Muscle of back (tissue), 13 donors: ENCODE results near the gene RPGRIP1. TPM values are rescaled to one million over a fixed set of nuclear protein-coding genes. Genes with fewer than 3 reads are reported as not detected.
A peak's percentile ranks its signal among the peaks of the same experiment; 100 is the strongest.
"Not testable (repeated sequence)": the region's sequence is repeated elsewhere in the genome, so short reads cannot be mapped to it uniquely, and the experiment has no call there.

Experiments used
- DNase-seq, 3 donors: peaks; one replicate each; pipeline versions ENCODE4 v3.0.0 to v3.0.0-alpha.2; 2013
- long read RNA-seq, 9 donors: transcript quantifications; one replicate each; lab custom pipeline, GENCODE V29; 2026
- polyA plus RNA-seq, 10 donors: library from polyadenylated mRNA; unstranded; fragments of 120-200 nt; gene quantifications; one replicate each; pipeline ENCODE4 v1.2.1, GENCODE V29; 2013; ENCODE audit not compliant: insufficient read length in 10 of 10

Gene RPGRIP1
- polyA plus RNA-seq: 1 to 10 TPM in 1 of 10 donors, under 1 TPM in 9; 0.20 to 1.1 (median 0.49) TPM
- long read RNA-seq, donor 1, partial matches to known transcripts: 14 of 14 reads
- long read RNA-seq, donor 1, other reads (novel, unspliced or antisense): 0 of 14 reads
- long read RNA-seq, donor 2: 0 reads
- long read RNA-seq, donor 3: 0 reads
- long read RNA-seq, donor 4, partial matches to known transcripts: 55 of 55 reads
- long read RNA-seq, donor 4, other reads (novel, unspliced or antisense): 0 of 55 reads
- long read RNA-seq, donor 5: 0 reads
- long read RNA-seq, donor 6: 0 reads
- long read RNA-seq, donor 7: 0 reads
- long read RNA-seq, donor 8, partial matches to known transcripts: 53 of 53 reads
- long read RNA-seq, donor 8, other reads (novel, unspliced or antisense): 0 of 53 reads
- long read RNA-seq, donor 9: 0 reads

DNA sequence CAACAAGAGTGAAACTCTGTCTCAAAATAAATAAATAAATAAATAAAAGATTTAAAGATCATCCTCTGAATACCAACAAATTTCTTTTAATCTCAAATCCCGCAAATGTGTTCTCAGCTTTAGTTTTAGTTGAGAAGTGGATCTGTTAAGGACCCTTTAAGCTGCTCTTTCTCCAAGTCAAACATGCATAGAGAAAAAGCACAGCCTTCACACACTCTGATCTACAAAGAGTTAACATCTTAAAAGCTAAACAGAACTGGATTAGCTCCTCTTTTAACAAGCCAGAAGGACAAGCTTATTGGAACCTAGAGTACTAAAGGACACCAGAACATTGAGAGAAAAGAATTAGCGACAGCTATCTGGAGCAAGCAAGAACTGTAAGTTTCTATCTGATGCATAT lies at the start of gene RPGRIP1:
Gene RPGRIP1, plus strand, starts transcription at position 301 of the 400 bp plus-strand sequence. CDS start 7,894 bp downstream, outside the sequence.
- DNase-seq: no peak

DNA sequence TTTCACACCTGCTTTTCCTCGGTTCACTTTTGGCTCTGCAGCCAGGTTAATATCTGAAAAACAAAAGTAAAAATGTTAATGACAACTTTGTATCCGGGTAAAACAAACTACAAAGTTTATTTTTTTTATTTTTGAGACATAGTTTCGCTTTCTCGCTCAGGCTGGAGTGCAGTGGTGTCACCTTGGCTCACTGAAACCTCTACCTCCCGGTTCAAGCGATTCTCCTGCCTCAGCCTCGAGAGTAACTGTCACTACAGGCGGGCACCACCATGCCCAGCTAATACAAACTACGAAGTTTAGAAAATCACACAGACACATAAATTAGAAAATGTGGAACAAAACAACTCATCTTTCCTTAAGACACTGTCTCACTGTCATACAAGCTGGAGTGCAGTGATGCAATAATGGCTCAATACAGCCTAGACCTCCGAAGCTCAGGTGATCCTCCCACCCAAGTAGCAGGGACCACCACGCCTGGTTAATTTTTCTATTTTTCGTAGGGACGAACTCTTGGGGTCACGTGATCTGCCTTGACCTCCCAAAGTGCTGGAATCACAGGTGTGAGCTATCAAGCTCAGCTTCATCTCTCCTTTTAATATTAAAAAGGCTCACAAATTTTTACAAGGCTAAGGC lies 48.7 kb upstream of the RPGRIP1 start:
- no peak for DNase-seq

DNA sequence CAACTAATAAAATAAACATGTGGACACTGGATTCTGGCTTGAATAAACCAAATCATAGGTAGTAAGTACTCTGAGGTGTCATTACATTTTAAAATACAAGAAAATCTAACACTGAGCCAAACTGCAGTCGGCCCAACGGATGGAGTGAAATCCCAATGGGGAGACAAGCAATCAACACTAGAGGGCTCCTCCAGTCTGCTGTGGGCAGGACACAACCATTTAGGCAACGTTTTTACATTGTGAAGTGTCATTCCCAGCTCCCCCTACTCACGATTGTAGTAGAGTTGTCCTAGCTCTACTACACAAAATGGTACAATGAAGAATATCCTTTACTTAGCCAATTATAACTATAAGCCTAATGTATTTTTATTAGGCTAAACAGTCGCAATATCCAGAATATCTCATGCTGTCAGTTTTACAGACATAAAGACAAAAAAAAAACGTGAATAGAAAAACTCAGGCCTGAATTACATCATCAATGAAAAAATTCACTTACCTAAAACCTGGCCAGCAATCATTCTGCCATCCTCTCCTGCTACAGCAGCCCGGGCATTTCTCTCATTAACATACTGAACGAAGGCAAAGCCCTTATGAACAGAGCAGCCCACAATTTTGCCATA lies 46.3 kb upstream of the RPGRIP1 start:
- no peak for DNase-seq

DNA sequence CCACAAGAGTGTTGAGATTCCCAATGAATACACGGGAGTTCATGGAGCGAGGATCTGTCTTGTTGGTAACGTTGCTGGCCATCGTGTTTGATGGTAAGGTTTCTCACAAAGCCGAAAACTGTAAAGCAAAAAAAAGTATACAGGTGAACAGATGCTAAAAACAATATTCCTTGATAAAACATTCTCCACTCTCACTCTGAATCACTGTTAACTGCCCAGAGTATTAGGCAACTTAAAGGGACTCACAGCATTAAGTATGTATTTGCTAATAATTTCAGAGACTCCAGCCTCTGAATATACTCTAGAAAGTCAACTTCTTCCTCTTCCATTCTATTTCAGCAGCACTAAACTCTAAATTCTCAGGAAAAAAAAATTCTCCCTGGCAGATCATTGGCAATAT lies 45.8 kb upstream of the RPGRIP1 start:
- no peak for DNase-seq

DNA sequence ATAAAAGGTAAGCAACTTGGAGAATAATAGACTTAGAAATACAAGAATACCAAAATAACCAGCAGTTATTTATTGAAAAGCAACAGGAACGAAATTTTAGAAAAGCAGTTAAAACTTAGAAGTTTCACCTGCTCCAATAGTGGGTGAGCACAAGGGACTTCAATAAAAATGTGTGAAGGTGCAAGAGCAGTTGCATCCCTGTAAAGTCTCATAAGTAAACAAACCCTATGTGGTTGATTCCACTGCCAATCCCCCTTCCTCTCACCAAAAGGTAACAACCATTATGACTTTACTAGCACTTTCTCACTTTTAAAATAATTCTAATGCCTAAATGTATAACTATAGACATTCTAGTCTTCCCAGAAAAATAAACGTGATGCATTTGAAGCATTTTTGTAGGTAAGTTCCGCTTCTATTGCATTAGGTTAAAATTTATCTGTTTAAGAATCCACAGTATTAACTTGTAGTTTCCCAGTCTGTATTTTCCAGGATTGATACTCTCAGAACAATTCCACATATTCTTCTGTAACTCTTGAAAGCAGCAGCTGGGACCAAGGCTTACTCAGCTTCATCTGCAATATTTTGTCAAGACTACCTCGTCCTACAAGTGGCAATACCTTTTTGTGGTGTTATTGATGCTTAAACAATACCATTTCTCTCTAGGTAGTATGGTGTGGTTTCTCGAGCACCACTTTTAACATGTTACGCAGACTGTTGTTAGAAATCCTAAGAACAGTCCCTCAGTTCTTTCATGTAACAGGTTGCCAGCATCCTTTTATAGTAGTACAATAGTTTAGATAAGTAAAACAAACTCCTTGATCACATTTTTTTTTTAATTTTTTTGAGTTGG lies 42.7 kb upstream of the RPGRIP1 start:
- no peak for DNase-seq

DNA sequence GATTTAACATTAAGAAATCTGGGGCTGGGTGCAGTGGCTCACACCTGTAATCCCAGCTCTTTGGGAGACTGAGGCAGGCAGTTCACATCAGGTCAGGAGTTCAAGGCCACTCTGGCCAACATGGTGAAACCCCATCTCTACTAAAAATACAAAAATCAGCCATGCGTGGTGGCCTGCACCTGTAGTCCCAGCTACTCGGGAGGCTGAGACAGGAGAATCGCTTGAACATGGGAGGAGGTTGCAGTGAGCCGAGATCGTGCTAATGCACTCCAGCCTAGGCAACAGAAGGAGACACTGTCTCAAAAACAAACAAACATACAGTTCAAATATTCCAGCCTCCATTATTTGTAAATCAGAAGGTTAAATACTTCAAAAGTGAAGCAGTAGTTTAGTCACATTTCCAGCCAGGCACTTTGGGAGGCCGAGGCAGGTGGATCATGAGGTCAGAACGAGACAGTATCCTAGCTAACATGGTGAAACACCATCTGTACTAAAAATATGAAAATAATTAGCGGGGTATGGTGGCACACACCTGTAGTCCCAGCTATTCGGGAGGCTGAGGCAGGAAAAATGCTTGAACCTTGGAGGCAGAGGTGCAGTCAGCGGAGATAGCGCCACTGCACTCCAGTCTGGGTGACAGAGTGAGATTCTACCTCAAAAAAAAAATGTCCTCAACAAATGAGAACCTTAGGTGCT lies 40.9 kb upstream of the RPGRIP1 start:
- no peak for DNase-seq

DNA sequence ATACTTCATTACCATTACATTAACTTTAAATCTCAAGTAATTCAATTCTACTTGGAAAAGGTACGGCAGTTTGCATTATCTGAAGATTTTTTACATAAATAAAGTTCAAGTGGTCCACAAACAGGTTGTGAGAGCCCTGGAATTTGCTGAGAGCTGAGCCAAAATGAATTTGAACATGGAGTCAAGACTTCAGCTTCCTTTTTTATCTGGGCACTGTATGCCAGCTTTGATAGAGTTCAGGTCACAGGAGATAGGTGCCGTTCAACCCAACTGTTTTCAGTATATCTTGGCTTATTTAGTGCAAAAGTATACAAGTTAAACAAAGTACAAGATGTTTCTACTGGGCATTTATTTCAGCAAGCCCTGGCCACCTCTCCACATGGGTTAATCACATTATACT lies 39.5 kb upstream of the RPGRIP1 start:
- DNase-seq: no peak

DNA sequence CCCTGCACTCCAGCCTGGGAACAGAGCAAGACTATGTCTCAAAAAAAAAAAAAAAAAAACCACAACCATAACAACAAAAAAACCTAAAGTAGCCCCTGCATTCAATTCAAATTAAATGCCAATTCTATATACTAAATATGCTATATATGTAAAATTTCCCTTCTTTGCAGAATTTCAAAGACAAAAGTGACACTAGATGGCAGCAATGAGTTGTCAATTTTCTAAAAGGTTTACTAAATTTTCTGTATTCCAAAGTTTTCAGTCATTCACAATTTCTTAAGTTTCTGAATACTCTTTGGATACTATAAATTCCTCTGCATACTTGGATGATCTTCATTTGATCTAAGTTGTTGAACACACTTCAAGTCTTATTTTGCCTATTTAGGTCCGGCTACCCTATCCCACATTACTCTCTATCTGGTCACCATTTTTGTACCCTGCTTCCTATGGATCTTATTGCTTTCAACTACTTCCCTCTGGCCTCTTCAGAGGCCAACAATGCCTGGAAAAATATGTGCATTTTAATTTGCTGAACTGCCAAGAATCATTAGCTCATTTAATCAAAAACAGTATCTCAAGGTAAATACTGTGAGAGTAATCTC lies 38.6 kb upstream of the RPGRIP1 start:
- peak in 2 of 3 donors; percentile 17 to 33 for DNase-seq

DNA sequence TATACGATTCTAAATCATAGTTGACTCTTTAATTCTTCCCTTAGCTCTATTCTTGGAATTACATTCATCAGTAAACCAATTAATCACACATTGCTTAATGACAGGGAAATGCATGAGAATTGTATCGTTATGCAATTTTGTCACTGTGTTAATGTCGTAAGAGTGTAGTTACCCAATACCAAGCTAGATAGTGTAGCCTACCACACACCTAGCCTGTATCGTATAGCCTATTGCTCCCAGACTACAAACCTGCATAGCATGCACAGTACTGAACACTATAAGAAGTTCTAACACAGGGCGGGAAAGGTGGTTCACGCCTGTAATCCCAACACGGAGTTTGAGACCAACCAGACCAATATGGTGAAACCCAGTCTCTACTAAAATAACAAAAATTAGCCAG lies 35.3 kb upstream of the RPGRIP1 start:
- DNase-seq: no peak

DNA sequence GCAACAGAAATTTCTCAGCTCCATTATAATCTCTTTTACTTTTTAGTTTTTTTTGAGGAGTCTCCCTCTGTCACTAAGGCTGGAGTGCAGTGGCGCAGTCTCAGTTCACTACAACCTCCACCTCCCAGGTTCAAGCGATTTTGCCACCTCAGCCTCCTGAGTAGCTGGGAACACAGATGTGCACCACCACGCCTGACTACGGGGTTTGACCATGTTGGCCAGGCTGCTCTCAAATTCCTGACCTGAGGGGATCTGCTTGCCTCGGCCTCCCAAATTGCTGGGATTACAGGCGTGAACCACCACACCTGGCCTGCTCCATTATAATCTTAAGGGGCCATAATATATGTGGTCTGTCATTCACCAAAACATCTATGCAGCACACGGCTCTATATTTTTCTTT lies 34.1 kb upstream of the RPGRIP1 start:
- no peak for DNase-seq

DNA sequence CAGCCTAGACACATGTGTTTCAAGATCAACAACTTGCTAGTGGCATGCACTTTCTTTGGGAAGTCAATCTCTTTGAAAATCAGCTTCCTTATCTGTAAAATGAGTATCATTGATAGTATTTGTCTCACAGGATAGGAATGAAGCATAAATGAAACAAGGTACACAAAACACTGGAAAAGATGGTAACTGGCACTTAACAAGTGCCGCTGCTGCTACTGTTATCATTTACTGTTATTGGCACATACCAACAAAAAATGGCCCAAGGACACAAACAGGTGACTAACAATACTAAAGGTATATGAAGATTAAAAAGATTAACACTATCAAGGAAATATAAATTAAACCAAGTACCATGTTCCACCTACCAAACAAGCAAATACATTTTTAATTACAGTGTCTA lies 31.5 kb upstream of the RPGRIP1 start:
- DNase-seq: no peak

DNA sequence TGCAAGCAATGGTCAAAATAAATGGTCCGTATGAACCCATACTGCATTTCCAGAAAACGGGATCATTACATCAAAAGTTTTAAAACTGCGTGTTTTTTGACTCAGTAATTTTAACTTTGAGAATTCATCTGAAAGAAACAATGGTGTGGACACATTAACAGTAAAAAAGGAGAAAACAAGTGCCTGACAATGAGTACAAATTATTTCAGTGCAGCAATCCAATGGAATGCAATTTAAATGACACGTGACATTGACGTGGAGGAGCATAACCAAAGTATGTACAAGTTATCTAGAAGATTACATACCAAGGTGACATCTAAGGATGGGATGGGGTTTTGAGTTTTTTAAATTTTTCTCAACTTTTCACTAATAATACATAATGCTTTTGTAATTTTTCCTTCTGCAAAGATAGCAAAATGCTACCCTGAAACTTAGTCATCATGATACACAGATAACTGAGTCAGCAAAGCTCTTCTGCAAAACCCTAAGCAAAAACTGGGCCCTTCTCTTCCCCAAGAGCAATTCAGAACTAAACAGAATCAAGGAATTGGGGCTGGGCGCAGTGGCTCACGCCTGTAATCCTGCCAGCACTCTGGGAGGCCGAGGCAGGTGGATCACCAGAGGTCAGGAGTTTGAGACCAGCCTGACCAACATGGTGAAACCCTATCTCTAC lies 31.0 kb upstream of the RPGRIP1 start:
- no peak for DNase-seq

DNA sequence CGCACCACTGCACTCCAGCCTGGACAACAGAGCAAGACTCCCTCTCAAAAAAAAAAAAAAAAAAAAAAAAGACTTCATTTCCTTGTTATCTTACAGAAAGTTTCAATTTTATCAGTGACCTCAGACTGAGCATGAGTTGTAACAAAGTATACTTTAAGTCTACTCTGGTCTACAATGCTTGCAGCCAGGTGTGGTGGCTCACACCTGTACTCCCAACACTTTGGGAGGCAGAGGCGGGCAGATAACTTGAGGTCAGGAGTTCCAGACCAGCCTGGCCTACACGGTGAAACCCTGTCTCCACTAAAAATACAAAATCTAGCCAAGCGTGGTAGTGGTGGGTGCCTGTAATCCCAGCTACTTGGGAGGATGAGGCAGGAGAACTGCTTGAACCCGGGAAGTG lies 28.7 kb upstream of the RPGRIP1 start:
- no peak for DNase-seq

DNA sequence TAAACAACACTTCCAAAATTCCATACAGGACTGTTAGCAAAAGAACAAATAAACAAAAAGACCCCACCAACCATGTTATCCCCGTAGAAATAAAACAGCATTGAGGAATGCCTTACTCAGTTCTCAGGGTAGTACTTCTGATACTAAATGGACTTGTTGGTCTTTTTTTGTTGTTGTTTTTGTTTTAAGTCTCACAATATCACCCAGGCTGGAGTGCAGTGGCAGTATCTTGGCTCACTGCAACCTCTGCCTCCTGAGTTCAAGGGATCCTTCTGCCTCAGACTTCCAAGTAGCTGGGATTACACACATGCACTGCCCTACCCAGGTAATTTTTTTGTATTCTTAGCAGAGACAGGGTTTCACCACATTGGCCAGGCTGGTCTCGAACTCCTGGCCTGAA lies 27.7 kb upstream of the RPGRIP1 start:
- DNase-seq: no peak

DNA sequence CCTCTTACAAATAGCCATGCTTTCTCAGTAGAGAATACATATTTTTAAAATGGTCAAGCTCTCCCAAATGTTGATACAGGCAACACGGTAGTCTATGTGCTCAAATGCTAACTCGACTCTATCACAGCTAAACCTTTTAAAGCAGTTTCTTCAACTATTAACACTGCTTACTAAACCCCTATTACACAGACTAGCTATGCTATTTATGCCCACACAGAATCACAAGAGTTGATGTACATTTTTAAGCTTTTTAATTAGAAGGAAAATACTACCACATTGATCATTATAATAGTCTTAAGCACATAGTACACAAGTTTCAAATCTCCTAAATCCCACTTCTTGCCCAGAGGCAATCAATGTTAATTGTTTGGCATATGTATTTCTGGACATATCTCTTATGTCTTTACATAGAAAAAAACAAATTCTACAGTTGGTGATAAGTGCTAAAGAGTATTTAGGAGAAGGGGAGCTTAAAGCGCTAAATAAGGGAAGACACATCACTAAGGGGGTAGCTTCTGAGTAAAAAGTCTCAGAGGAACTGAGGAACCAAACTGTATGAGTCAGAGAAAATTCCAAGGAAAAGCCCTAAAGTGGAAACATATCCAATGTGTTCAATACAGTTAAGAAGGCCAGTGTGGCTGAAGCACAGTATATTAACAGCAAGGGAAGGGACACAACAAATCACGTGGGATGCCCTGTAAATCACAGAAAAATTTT lies 24.3 kb upstream of the RPGRIP1 start:
- no peak for DNase-seq

DNA sequence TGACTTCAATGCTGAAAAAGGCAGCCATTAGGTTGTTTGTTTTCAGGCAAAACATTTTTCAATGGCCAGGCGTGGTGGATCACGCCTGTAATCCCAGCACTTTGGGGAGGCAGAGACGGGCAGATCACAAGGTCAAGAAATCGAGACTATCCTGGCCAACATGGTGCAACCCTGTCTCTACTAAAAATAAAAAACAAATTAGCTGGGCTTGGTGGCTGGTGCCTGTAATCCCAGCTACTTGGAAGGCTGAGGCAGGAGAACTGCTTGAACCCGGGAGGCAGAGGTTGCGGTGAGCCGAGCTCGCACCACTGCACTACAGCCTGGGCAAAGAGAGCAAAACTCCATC lies 23.8 kb upstream of the RPGRIP1 start:
- DNase-seq: not testable (repeated sequence)

DNA sequence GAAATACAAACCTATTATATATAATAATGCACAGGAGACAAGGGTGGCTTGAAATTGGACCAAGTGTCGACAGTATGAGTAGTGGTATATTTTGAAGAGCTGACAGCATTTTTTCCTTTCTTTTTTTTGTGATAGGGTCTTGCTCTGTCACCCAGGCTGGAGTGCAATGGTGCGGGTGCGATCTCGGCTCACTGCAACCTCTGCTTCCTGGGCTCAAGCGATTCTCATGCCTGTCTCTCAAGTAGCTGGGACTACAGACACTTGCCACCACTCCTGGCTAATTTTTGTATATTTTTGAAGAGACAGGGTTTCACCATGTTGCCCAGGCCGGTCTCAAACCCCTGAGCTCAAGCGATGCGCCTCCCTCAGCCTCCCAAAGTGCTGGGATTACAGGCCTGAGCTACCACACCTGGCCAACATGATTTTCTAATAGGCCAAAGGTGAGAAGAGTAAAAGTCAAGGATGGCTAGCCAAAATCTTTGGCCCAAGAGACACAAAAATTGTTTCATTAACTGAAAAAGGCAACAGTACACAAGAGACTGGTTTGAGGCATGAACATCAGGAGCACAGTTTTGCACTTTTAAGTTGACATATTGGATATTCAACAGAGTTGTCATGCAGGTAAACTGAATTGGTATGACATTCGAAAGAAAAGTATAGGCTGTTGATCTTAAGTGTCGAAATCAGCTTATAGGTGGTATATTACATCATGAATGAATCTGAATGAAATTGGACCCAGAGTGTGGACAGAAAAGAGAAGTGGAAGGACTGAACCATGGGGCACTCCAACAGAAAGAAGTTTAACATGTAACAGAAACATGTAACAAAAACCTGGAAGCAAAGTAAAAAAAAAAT lies 23.1 kb upstream of the RPGRIP1 start:
- DNase-seq: no peak

DNA sequence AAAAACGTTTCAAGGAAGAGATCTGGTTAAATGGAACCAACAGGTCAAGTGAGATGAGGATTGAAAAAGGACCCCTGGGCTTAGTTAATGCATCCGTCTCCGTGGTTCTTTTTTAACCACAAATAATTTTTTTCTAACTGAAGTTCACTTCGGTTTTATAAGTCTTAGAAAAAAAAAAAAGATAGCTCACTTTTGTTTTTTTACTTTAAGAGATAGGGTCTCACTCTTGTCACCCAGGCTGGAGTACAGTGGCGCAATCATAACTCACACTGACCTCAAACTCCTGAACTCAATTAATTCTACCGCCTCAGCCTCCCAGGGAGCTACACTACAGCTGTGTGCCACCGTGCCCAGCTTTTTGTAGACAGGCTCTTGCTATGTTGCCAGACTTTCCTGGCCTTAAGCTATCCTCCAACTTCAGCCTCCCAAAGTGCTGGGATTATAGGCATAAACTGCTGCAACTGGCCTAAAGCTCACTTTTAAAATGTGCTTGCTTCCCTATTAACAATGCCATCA lies 22.4 kb upstream of the RPGRIP1 start:
- DNase-seq: no peak
